Progenitor cell of endocrine pancreas (in vitro differentiated cells): ENCODE data around the gene PTPMT1. TPM values are rescaled to one million over a fixed set of nuclear protein-coding genes. Genes with fewer than 3 reads are reported as not detected.

ENCODE experiments used
- DNase-seq: peaks from one replicate; pipeline ENCODE4 v3.0.0; 2021; ENCODE audit warnings: low spot score; ENCODE audit not compliant: unreplicated experiment
- H3K27ac Mint-ChIP-seq: 2 replicates; pipeline ENCODE4 v1.8.0; 2021; ENCODE audit warnings: mild to moderate bottlenecking, moderate library complexity, mixed read lengths
- H3K27me3 Mint-ChIP-seq: 2 replicates; pipeline ENCODE4 v1.8.0; 2021; ENCODE audit warnings: mixed read lengths
- H3K36me3 Mint-ChIP-seq: 2 replicates; pipeline ENCODE4 v1.8.0; 2022; ENCODE audit warnings: mixed read lengths; ENCODE audit not compliant: insufficient read depth
- H3K4me1 Mint-ChIP-seq: 2 replicates; pipeline ENCODE4 v1.8.0; 2021; ENCODE audit warnings: low read depth, mixed read lengths
- H3K4me3 Mint-ChIP-seq: 2 replicates; pipeline ENCODE4 v1.8.0; 2021; ENCODE audit warnings: low read depth, mild to moderate bottlenecking, moderate library complexity, mixed read lengths
- H3K9me3 Mint-ChIP-seq: 2 replicates; pipeline ENCODE4 v1.8.0; 2021; ENCODE audit warnings: low read depth, mixed read lengths
- CTCF ChIP-seq: fragments of 200-600 bp; sonication (generic); IDR thresholded peaks from one replicate; pipeline ENCODE4 v1.5.0; 2021; ENCODE audit warnings: antibody characterized with exemption, mild to moderate bottlenecking; ENCODE audit not compliant: unreplicated experiment
- long read RNA-seq: library from polyadenylated mRNA; unstranded; transcript quantifications from one replicate; pipeline ENCODE4 v2.0.0, GENCODE V29; 2020
- total RNA-seq: library from RNA; stranded (reverse); gene quantifications from 2 replicates; pipeline ENCODE4 v1.2.1, GENCODE V29; 2021

PTPMT1 gene, protein sequence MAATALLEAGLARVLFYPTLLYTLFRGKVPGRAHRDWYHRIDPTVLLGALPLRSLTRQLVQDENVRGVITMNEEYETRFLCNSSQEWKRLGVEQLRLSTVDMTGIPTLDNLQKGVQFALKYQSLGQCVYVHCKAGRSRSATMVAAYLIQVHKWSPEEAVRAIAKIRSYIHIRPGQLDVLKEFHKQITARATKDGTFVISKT
- total RNA-seq: 45.6 and 47.6 TPM in 2 replicates
- long read RNA-seq, transcript PTPMT1-202 (4 exons, 768 nt): major isoform, 28 of 46 reads
- long read RNA-seq, transcript PTPMT1-201 (3 exons, 928 nt): minor isoform, 12 of 46 reads
- long read RNA-seq, partial matches to known transcripts: 0 of 46 reads
- long read RNA-seq, other reads (novel, unspliced or antisense): 1 of 46 reads

GRCh38 chr11:47565340-47566148, at the start of gene PTPMT1:
Gene PTPMT1, plus strand, starts transcription at chr11:47565599. Its CDS starts 24 bp downstream, at chr11:47565623.
- TF ChIP-seq CTCF: no peak
- peaks cover 8% of the 10 kb centered on the region for H3K4me1 Mint-ChIP-seq

DNA sequence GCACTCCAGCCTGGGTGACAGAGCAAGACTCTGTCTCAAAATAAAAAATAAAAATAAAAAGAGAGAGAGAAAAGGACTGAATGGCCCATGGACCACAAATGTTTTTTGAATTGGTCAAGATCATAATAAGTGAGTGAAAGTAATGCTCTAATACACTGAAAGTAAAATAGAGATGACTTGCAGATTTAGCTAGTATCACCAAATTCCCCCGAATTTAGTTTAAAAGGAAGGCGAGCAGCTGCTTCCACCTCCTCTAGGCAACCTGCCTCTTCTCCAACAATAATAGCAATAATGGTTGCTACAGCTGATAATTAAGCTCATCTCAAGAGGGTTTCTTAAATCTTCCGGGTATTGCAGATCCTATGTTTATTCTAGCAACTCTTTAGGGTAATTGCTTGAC, 49.2 kb upstream of the PTPMT1 start:
- H3K36me3 Mint-ChIP-seq: peaks cover 3% of the 10 kb centered on the region
- no peak overlapping the region for H3K4me3 Mint-ChIP-seq
- no peak overlapping the region for H3K27ac Mint-ChIP-seq
- no peak for TF ChIP-seq CTCF
- H3K27me3 Mint-ChIP-seq: no peaks in the 10 kb centered on the region
- no peak for DNase-seq
- H3K4me1 Mint-ChIP-seq: peaks cover 23% of the 10 kb centered on the region
- H3K9me3 Mint-ChIP-seq: no peaks in the 10 kb centered on the region

More at GRCh38 chr11:47565340-47566148, at the start of gene PTPMT1:
- peak within 1 kb of the TSS; percentile 86 for H3K4me3 Mint-ChIP-seq
- H3K36me3 Mint-ChIP-seq: peaks cover 1% of the 10 kb centered on the region
- DNase-seq: peak; percentile 69
- no peaks in the 10 kb centered on the region for H3K9me3 Mint-ChIP-seq
- H3K27ac Mint-ChIP-seq: peak within 1 kb of the TSS; percentile 93
- no peaks in the 10 kb centered on the region for H3K27me3 Mint-ChIP-seq

GRCh38 chr11:47516984-47517853, 48.2 kb upstream of the PTPMT1 start:
- Mint-ChIP-seq H3K27me3 (no peaks in the 10 kb centered on the region), H3K4me3 (no peak overlapping the region), H3K36me3 (peaks cover 3% of the 10 kb centered on the region), H3K27ac (no peak overlapping the region), H3K4me1 (peaks cover 23% of the 10 kb centered on the region), H3K9me3 (no peaks in the 10 kb centered on the region)
- DNase-seq: no peak
- no peak for TF ChIP-seq CTCF

DNA sequence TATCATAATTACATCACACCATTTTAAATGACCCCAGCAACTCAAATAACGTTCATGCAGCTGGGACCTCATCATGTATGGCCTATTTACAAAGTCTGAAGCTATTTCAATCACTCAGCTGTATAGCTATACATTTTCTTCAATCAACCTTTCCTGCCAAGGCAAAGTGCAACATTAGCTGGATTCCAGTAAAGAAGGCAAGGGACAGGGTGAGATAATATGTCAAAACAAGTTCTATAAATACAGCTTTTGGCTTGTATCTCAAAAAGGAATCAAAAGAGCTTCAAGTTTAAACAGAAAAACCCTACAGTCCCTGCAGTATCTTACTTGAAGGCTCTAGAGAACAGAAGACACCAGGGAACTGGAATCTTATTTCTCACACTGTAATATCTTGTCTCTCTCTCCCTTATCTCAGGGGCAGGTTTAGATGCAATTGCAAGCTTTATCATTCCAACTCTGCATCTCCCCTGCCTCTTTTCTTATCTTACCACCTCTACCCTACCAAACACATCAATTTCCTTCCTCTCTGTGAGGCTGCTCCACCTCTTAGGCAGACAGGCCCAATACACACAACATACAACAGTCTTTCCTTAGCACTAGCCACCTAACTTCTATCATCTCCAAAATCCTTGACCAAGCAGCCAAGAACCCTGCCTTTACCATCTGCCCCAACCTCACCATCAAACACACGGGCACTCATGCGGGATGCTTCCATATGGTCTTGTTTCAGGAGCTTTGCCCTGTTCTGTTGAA, 47.0 kb upstream of the PTPMT1 start:
- peak overlapping the region; percentile 77 for H3K27ac Mint-ChIP-seq
- no peaks in the 10 kb centered on the region for H3K27me3 Mint-ChIP-seq

More for the DNA sequence above, 47.0 kb upstream of the PTPMT1 start:
- no peak for TF ChIP-seq CTCF
- H3K4me1 Mint-ChIP-seq: peaks cover 23% of the 10 kb centered on the region
- H3K4me3 Mint-ChIP-seq: no peak overlapping the region
- no peaks in the 10 kb centered on the region for H3K9me3 Mint-ChIP-seq
- H3K36me3 Mint-ChIP-seq: peaks cover 3% of the 10 kb centered on the region
- DNase-seq: no peak
